Type B pancreatic cell (in vitro differentiated cells): Measurements from ENCODE around the gene CBY2. TPM values are rescaled to one million over a fixed set of nuclear protein-coding genes. Genes with fewer than 3 reads are reported as not detected.

Experiments used
- DNase-seq: peaks from one replicate; pipeline ENCODE4 v3.0.0; 2021; ENCODE audit warnings: mixed read lengths; ENCODE audit not compliant: unreplicated experiment; ENCODE audit errors: extremely low spot score
- H3K27ac Mint-ChIP-seq: 2 replicates; pipeline ENCODE4 v1.8.0; 2021; ENCODE audit warnings: mild to moderate bottlenecking, mixed read lengths
- H3K27me3 Mint-ChIP-seq: 2 replicates; pipeline ENCODE4 v1.8.0; 2021; ENCODE audit warnings: mixed read lengths
- H3K36me3 Mint-ChIP-seq: 2 replicates; pipeline ENCODE4 v1.8.0; 2021; ENCODE audit warnings: mixed read lengths
- H3K4me1 Mint-ChIP-seq: one replicate; pipeline ENCODE4 v1.8.0; 2021; ENCODE audit warnings: mixed read lengths; ENCODE audit not compliant: unreplicated experiment
- H3K4me3 Mint-ChIP-seq: 2 replicates; pipeline ENCODE4 v1.8.0; 2021; ENCODE audit warnings: mild to moderate bottlenecking, mixed read lengths
- H3K9me3 Mint-ChIP-seq: 2 replicates; pipeline ENCODE4 v1.8.0; 2021; ENCODE audit warnings: mixed read lengths
- CTCF ChIP-seq: fragments of 200-600 bp; sonication (generic); conservative IDR thresholded peaks from 2 replicates; pipeline ENCODE4 v1.5.0; 2021; ENCODE audit warnings: antibody characterized with exemption, mild to moderate bottlenecking
- total RNA-seq: library from RNA; stranded (reverse); gene quantifications from 2 replicates; pipeline ENCODE4 v1.2.1, GENCODE V29; 2021; ENCODE audit warnings: low replicate concordance

Gene CBY2
- total RNA-seq, 1 donor from 2014 or later: not detected

- Mint-ChIP-seq H3K9me3 (no peaks in the 10 kb centered on the region), H3K4me3 (no peak overlapping the region), H3K4me1 (peaks cover 6% of the 10 kb centered on the region), H3K27me3 (peaks cover 61% of the 10 kb centered on the region), H3K27ac (no peak overlapping the region), H3K36me3 (no peaks in the 10 kb centered on the region)
- no peak for TF ChIP-seq CTCF
- DNase-seq: no peak
Measured at GRCh38 chr13:45704854-45705695, 3.0 kb downstream of the CBY2 start.

DNA sequence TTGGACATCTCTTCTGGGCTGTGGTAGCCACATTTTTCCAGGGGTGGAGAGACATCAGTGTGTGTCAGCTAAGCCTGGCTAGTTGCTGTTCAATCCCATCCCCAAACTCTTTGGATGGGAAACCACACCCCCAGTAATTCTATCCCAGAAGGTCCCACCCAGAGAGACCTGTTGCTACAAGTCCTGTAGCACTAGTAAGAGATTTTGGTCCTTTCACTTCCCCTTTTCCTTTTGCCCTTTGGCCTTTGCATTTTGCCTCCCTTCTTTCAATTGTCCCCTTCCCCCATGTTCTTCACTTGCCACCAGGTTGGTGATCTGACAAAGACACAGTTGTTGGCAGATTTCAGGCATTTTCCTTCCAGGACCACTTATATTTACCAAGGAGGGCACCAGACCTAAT is 3.8 kb downstream of the CBY2 start:
- H3K4me3 Mint-ChIP-seq: no peak overlapping the region
- no peak for DNase-seq

DNA sequence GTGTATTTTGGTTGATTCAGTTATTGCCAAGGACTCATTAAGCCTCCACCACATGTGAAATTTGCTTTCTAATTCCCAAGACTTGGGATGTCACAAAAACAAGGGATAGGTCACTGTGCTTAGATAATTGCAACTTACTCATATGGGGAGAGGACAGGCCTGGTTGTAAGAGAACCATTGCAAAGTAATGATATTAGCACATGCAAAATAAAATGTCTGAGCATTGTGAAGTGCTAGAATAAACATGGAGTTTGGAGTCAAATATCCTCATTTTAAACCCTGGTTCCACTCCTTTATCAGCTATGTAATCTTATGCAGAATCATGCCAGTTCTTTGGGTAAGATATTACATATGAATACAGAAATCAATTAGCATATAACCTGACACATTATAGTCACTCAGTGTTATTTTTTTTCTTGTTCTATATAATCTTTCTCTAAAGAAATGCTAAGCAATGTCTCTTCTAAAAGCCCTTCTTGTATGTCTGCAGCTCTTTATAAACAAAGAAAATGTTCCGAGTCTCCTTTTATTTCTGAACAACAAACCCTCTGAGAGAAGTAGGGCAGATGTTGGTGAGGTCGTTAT is 5.5 kb downstream of the CBY2 start:
- no peaks in the 10 kb centered on the region for H3K36me3 Mint-ChIP-seq
- H3K4me3 Mint-ChIP-seq: no peak overlapping the region
- no peak for TF ChIP-seq CTCF
- DNase-seq: no peak
- H3K9me3 Mint-ChIP-seq: no peaks in the 10 kb centered on the region
- peaks cover 6% of the 10 kb centered on the region for H3K4me1 Mint-ChIP-seq
- peaks cover 65% of the 10 kb centered on the region for H3K27me3 Mint-ChIP-seq
- H3K27ac Mint-ChIP-seq: no peak overlapping the region

More for the DNA sequence above, 3.8 kb downstream of the CBY2 start:
- H3K27ac Mint-ChIP-seq: no peak overlapping the region
- no peak for TF ChIP-seq CTCF
- H3K9me3 Mint-ChIP-seq: no peaks in the 10 kb centered on the region
- H3K27me3 Mint-ChIP-seq: peaks cover 58% of the 10 kb centered on the region
- H3K36me3 Mint-ChIP-seq: no peaks in the 10 kb centered on the region
- H3K4me1 Mint-ChIP-seq: peaks cover 6% of the 10 kb centered on the region

DNA sequence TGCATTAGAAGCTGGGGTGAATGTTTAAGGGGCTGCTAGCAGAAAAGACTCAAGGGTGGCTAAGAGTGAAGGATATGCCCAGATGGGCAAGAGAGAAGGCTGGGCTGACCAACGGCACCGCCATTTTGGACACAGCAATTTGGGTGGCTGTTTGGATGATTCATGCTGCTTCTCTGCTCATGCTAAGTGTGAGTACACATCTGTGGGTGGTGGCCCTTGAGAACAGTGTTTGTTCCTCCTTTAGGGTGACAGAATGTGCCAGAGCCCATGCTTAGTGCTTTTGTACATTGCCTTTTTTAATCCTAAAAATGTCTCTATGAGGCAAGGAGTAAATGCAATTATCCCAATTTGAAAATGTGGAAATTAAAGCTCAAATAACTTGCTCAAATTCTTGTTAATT is 9.8 kb downstream of the CBY2 start:
- no peaks in the 10 kb centered on the region for H3K36me3 Mint-ChIP-seq
- peaks cover 48% of the 10 kb centered on the region for H3K27me3 Mint-ChIP-seq
- DNase-seq: no peak
- no peaks in the 10 kb centered on the region for H3K9me3 Mint-ChIP-seq
- H3K27ac Mint-ChIP-seq: no peak overlapping the region
- no peak overlapping the region for H3K4me3 Mint-ChIP-seq
- H3K4me1 Mint-ChIP-seq: no peaks in the 10 kb centered on the region
- no peak for TF ChIP-seq CTCF

DNA sequence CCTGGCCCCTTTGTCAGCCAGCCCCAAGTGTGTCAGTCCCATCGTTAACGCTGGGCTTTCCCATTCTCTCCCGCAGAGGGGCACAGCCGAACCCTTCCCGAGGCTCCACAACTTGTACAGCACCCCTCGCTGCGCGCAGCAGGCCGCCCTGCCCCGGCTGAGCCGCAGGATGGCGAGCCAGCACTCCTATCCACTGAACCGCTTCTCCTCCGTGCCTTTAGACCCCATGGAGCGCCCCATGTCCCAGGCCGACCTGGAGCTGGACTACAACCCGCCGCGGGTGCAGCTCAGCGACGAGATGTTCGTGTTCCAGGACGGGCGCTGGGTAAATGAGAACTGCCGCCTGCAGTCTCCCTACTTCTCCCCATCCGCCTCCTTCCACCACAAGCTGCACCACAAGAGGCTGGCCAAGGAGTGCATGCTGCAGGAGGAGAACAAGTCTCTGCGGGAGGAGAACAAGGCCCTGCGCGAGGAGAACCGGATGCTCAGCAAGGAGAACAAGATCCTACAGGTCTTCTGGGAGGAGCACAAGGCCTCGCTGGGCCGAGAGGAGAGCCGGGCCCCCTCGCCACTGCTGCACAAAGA is 11.1 kb downstream of the CBY2 start:
- no peak for TF ChIP-seq CTCF
- no peak overlapping the region for H3K4me3 Mint-ChIP-seq
- H3K27ac Mint-ChIP-seq: no peak overlapping the region
- H3K36me3 Mint-ChIP-seq: no peaks in the 10 kb centered on the region
- peaks cover 6% of the 10 kb centered on the region for H3K4me1 Mint-ChIP-seq
- H3K27me3 Mint-ChIP-seq: peaks cover 52% of the 10 kb centered on the region
- no peaks in the 10 kb centered on the region for H3K9me3 Mint-ChIP-seq
- no peak for DNase-seq
